Measurements from ENCODE around the gene TMEM156. TPM values are rescaled to one million over a fixed set of nuclear protein-coding genes. Genes with fewer than 3 reads are reported as not detected.

TMEM156 gene
- total RNA-seq, 1 donor from 2014 or later: not detected

DNA sequence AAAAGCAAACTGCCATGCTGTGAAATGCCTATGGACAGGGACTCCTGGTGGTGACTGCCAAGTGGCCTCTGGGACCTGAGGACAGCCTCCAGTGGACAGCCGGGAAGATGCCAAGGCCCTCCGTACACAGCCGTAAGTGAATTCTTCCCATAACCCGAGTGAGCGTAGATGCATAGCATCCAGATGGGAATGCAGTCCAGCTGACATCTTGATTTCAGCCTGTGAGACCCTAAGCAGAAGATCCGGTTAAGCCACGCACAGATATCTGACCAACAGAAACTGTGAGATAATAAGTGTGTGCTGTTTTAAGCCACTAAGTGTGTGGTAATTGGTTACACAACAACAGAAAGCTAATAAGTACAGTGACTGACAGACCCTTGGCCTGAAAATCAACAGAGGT, 55.9 kb downstream of the TMEM156 start:
- no peak for DNase-seq
- Mint-ChIP-seq H3K4me1 (ENCODE audit: low read depth, unreplicated experiment) (no peaks in the 10 kb centered on the region), H3K27me3 (ENCODE audit: unreplicated experiment) (no peaks in the 10 kb centered on the region), H3K9me3 (ENCODE audit: unreplicated experiment) (peaks cover 2% of the 10 kb centered on the region), H3K36me3 (ENCODE audit: unreplicated experiment) (no peaks in the 10 kb centered on the region), H3K4me3 (ENCODE audit: unreplicated experiment) (no peak overlapping the region), H3K27ac (ENCODE audit: unreplicated experiment) (peak overlapping the region; percentile 43)
- TF ChIP-seq, protein P1, sequence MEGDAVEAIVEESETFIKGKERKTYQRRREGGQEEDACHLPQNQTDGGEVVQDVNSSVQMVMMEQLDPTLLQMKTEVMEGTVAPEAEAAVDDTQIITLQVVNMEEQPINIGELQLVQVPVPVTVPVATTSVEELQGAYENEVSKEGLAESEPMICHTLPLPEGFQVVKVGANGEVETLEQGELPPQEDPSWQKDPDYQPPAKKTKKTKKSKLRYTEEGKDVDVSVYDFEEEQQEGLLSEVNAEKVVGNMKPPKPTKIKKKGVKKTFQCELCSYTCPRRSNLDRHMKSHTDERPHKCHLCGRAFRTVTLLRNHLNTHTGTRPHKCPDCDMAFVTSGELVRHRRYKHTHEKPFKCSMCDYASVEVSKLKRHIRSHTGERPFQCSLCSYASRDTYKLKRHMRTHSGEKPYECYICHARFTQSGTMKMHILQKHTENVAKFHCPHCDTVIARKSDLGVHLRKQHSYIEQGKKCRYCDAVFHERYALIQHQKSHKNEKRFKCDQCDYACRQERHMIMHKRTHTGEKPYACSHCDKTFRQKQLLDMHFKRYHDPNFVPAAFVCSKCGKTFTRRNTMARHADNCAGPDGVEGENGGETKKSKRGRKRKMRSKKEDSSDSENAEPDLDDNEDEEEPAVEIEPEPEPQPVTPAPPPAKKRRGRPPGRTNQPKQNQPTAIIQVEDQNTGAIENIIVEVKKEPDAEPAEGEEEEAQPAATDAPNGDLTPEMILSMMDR (IDR thresholded peaks at IDR 0.05; ENCODE audit: partially characterized antibody, unreplicated experiment): no peak

DNA sequence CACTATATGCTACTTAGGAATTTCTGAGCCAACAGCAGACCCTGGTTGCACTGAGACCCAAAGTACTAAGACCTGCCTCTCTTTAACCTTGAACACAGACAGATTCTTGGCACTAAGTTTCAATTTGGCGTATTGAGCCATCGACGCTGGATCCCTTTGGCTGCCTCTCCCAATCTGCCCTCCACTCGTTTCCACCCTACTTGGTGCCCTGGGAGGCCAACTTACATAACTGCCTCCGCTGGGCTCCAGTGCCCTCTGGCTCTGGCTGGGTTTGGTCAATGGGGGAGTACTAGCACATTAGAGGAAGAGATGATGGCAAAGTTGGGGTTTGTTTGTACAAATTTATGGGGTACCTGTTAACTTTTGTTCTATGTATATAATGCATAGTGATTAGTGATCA, 63.5 kb downstream of the TMEM156 start:
- DNase-seq: no peak
- H3K4me3 Mint-ChIP-seq (ENCODE audit: unreplicated experiment): no peak overlapping the region
- no peak overlapping the region for H3K27ac Mint-ChIP-seq (ENCODE audit: unreplicated experiment)
- H3K4me1 Mint-ChIP-seq (ENCODE audit: low read depth, unreplicated experiment): no peaks in the 10 kb centered on the region
- H3K36me3 Mint-ChIP-seq (ENCODE audit: unreplicated experiment): no peaks in the 10 kb centered on the region
- TF ChIP-seq, protein P1 (IDR thresholded peaks at IDR 0.05; ENCODE audit: partially characterized antibody, unreplicated experiment): no peak
- H3K27me3 Mint-ChIP-seq (ENCODE audit: unreplicated experiment): no peaks in the 10 kb centered on the region
- no peaks in the 10 kb centered on the region for H3K9me3 Mint-ChIP-seq (ENCODE audit: unreplicated experiment)

DNA sequence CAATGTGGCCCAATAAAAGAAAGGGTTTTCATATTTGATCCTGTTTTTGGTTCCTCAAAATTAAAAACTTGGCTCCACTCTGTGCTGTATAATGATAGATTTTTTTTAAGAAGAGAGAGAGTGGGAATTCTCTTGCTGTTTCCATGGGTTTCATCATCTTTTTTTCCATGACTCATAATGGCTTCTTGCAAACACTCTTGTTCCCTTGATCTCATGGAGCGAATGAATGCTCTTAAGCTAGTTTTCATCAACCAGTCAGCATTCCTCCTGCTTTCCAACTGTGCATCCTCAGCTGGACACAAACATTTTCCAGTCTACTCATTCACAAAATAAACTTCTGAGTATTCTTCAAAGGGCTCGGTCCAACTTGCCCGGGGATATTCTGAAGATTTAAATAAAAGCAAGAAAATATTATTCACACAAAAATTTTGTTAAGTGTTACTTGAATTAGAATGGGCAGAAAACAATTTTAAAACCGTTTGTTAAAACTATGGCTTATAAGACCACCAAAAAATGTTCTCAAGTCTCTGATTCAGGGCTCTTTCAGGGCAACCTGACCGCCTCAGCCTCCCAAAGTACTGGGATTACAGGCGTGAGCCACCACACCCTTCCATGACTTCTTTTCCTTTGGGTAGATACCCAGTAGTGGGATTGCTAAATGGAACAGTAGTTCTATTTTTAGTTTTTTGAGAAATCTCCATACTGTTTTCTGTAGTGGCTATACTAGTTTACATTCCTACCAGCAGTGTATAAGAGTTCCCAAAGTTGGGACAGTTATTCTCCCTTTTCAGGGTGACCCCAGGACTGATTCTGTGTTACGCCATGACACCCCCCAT, 64.7 kb downstream of the TMEM156 start:
- no peaks in the 10 kb centered on the region for H3K9me3 Mint-ChIP-seq (ENCODE audit: unreplicated experiment)
- no peak for DNase-seq

DNA sequence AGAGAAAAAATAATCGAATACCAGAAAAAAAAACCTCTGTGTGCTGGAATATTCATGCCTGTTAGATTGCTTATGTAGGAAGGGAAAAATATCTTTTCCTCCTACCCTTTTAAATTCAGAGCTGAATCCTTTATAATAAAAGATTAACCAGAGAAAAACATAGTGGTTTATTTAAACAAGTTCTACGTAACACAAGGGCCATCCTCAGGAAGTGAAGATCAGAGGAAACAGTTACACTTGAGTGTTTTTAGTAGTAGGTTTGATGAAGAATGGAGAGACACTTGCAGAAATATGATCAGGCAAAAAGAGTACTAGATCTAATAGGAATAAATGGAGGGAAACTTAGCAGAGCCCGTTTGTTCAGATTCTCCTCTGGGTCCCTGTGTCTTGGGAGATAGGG, 66.3 kb downstream of the TMEM156 start:
- Mint-ChIP-seq H3K27ac (ENCODE audit: unreplicated experiment) (no peak overlapping the region), H3K9me3 (ENCODE audit: unreplicated experiment) (no peaks in the 10 kb centered on the region), H3K4me1 (ENCODE audit: low read depth, unreplicated experiment) (no peaks in the 10 kb centered on the region), H3K27me3 (ENCODE audit: unreplicated experiment) (no peaks in the 10 kb centered on the region), H3K4me3 (ENCODE audit: unreplicated experiment) (no peak overlapping the region), H3K36me3 (ENCODE audit: unreplicated experiment) (no peaks in the 10 kb centered on the region)
- no peak for DNase-seq
- TF ChIP-seq, protein P1 (IDR thresholded peaks at IDR 0.05; ENCODE audit: partially characterized antibody, unreplicated experiment): no peak

More for the DNA sequence above, 64.7 kb downstream of the TMEM156 start:
- no peaks in the 10 kb centered on the region for H3K4me1 Mint-ChIP-seq (ENCODE audit: low read depth, unreplicated experiment)
- H3K27me3 Mint-ChIP-seq (ENCODE audit: unreplicated experiment): no peaks in the 10 kb centered on the region
- no peak overlapping the region for H3K4me3 Mint-ChIP-seq (ENCODE audit: unreplicated experiment)
- H3K27ac Mint-ChIP-seq (ENCODE audit: unreplicated experiment): peak overlapping the region; percentile 45
- H3K36me3 Mint-ChIP-seq (ENCODE audit: unreplicated experiment): no peaks in the 10 kb centered on the region
- TF ChIP-seq, protein P1 (IDR thresholded peaks at IDR 0.05; ENCODE audit: partially characterized antibody, unreplicated experiment): no peak

Data from glutamatergic neuron (in vitro differentiated cells).